Panc1 (cell line): ENCODE data around the gene ENPP6. TPM values are rescaled to one million over a fixed set of nuclear protein-coding genes. Genes with fewer than 3 reads are reported as not detected.
"Not testable (repeated sequence)": the region's sequence is repeated elsewhere in the genome, so short reads cannot be mapped to it uniquely, and the experiment has no call there.

ENCODE experiments used
- ATAC-seq: fragments of 200-7000 bp; cut with Tn5 transposase; 2 replicates; pipeline ENCODE4 v1.9.1; 2020; ENCODE audit warnings: mild to moderate bottlenecking, moderate library complexity
- BruUV-seq: library from RNA; stranded (reverse); fragments of 400-500 nt; replicated peaks from 2 replicates; lab custom pipeline; 2021; lab: Mats Ljungman, UMichigan
- CTCF ChIA-PET: fragments of 300-600 bp; sonication (Branson Sonifier 250); formaldehyde crosslinking; loops from one replicate; lab custom pipeline; 2022; ENCODE audit warnings: antibody characterized with exemption; lab: Charles Lee
- POLR2A ChIA-PET: fragments of 300-600 bp; sonication (Branson Sonifier 250); formaldehyde crosslinking; loops from one replicate; lab custom pipeline; 2022; ENCODE audit warnings: antibody characterized with exemption; lab: Charles Lee
- DNase-seq: peaks from one replicate; pipeline ENCODE4 v3.0.0-alpha.2; 2010; ENCODE audit warnings: low read depth, low spot score
- H3K27ac ChIP-seq: 2 replicates; pipeline ENCODE4 v1.5.1; 2011; ENCODE audit warnings: mild to moderate bottlenecking, low read length, inconsistent platforms
- H3K27me3 ChIP-seq: fragments of 200-500 bp; sonication (Bioruptor generic); 2 replicates; pipeline ENCODE4 v1.6.0; 2014; ENCODE audit warnings: low read length, inconsistent platforms; ENCODE audit not compliant: control insufficient read depth, insufficient read depth
- H3K36me3 ChIP-seq: fragments of 200-500 bp; sonication (Bioruptor generic); 2 replicates; pipeline ENCODE4 v1.5.1; 2014; ENCODE audit warnings: inconsistent platforms, mild to moderate bottlenecking, low read length, moderate library complexity; ENCODE audit not compliant: control insufficient read depth, insufficient read depth
- H3K4me1 ChIP-seq: 2 replicates; pipeline ENCODE4 v1.5.1; 2011; ENCODE audit warnings: inconsistent platforms, mild to moderate bottlenecking, low read length, moderate library complexity; ENCODE audit not compliant: control insufficient read depth, insufficient read depth
- H3K4me3 ChIP-seq, 2 experiments: 2 replicates each; pipeline ENCODE4 v1.5.1; 2011 to 2012; ENCODE audit warnings: low read depth in 2 of 2, low read length in 2 of 2, mild to moderate bottlenecking in 2 of 2, inconsistent platforms in 1 of 2, moderate library complexity in 1 of 2
- H3K9me3 ChIP-seq: fragments of 200-500 bp; sonication (Bioruptor generic); 2 replicates; pipeline ENCODE4 v1.5.1; 2014; ENCODE audit warnings: low read depth, mild to moderate bottlenecking, inconsistent platforms, low read length, moderate library complexity; ENCODE audit not compliant: control insufficient read depth, insufficient read depth
- CTCF ChIP-seq: fragments of 450-650 bp; IDR thresholded peaks from 2 replicates; pipeline ENCODE4 v1.5.1; 2017; ENCODE audit warnings: mild to moderate bottlenecking
- POLR2AphosphoS5 ChIP-seq: IDR thresholded peaks from 2 replicates; pipeline ENCODE4 v1.6.1; 2012; ENCODE audit warnings: mild to moderate bottlenecking, low read depth, low read length, moderate library complexity
- SIN3A ChIP-seq: IDR thresholded peaks from 2 replicates; pipeline ENCODE4 v1.6.1; 2012; ENCODE audit warnings: low read depth, mild to moderate bottlenecking, low read length, moderate library complexity, borderline replicate concordance; ENCODE audit not compliant: insufficient read depth
- TCF7L2 ChIP-seq: IDR thresholded peaks from 2 replicates; pipeline ENCODE4 v1.6.1; 2011; ENCODE audit warnings: mild to moderate bottlenecking, low read depth, low read length, inconsistent platforms
- in situ Hi-C: cut with HindIII; loops from 2 replicates; pipeline ENCODE4 v1.10.0; 2016; ENCODE audit warnings: low sequenced_read_pairs, low pct_unique_long_range_greater_than_20kb
- intact Hi-C: fragments of 100-400 bp; cut with micrococcal nuclease; formaldehyde crosslinking; loops from one replicate; pipeline ENCODE4 v1.10.0; 2022; ENCODE audit not compliant: unreplicated experiment
- total RNA-seq: library from RNA; stranded (reverse); gene quantifications from one replicate; pipeline ENCODE4 v1.2.1, GENCODE V29; 2021; ENCODE audit not compliant: unreplicated experiment
- TF ChIP-seq, protein P1 (sequence below), 2 experiments: IDR thresholded peaks; 2 replicates each; pipeline ENCODE4 v1.6.1; 2011 to 2012; ENCODE audit warnings: low read depth in 2 of 2, control low read depth in 1 of 2, low read length in 1 of 2, mild to moderate bottlenecking in 1 of 2, moderate library complexity in 1 of 2; ENCODE audit not compliant: insufficient read depth in 1 of 2

The ENPP6 gene
- total RNA-seq, 1 experiment from 2014 or later: not detected

GRCh38 chr4:184053434-184053833 is 164.2 kb downstream of the ENPP6 start:
- H3K4me1 ChIP-seq: no peaks in the 10 kb centered on the region
- H3K27ac ChIP-seq: no peak overlapping the region
- H3K36me3 ChIP-seq: no peaks in the 10 kb centered on the region
- H3K27me3 ChIP-seq: no peaks in the 10 kb centered on the region
- H3K9me3 ChIP-seq: no peaks in the 10 kb centered on the region
- BruUV-seq: no TSS peak
- ATAC-seq: no peak
- H3K4me3 ChIP-seq: no peak overlapping the region
- CTCF ChIA-PET: no interaction called here
- in situ Hi-C loops: no loop called here
- POLR2A ChIA-PET: no interaction called here
- TF ChIP-seq, protein P1, sequence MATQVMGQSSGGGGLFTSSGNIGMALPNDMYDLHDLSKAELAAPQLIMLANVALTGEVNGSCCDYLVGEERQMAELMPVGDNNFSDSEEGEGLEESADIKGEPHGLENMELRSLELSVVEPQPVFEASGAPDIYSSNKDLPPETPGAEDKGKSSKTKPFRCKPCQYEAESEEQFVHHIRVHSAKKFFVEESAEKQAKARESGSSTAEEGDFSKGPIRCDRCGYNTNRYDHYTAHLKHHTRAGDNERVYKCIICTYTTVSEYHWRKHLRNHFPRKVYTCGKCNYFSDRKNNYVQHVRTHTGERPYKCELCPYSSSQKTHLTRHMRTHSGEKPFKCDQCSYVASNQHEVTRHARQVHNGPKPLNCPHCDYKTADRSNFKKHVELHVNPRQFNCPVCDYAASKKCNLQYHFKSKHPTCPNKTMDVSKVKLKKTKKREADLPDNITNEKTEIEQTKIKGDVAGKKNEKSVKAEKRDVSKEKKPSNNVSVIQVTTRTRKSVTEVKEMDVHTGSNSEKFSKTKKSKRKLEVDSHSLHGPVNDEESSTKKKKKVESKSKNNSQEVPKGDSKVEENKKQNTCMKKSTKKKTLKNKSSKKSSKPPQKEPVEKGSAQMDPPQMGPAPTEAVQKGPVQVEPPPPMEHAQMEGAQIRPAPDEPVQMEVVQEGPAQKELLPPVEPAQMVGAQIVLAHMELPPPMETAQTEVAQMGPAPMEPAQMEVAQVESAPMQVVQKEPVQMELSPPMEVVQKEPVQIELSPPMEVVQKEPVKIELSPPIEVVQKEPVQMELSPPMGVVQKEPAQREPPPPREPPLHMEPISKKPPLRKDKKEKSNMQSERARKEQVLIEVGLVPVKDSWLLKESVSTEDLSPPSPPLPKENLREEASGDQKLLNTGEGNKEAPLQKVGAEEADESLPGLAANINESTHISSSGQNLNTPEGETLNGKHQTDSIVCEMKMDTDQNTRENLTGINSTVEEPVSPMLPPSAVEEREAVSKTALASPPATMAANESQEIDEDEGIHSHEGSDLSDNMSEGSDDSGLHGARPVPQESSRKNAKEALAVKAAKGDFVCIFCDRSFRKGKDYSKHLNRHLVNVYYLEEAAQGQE (IDR thresholded peaks at IDR 0.05; ENCODE audit: insufficient read depth in 1 of 2, low read depth in 2 of 2, low read length in 1 of 2): no peak
- no peak for TF ChIP-seq POLR2AphosphoS5
- no peak for TF ChIP-seq TCF7L2
- no peak for TF ChIP-seq CTCF
- TF ChIP-seq SIN3A: no peak
- DNase-seq: no peak
- intact Hi-C loops: no loop called here

- in situ Hi-C loops (no loop called here), intact Hi-C loops (no loop called here)
- H3K27me3 ChIP-seq: no peaks in the 10 kb centered on the region
- CTCF ChIA-PET: no interaction called here
- no peak for TF ChIP-seq POLR2AphosphoS5
- H3K27ac ChIP-seq: no peak overlapping the region
- no TSS peak for BruUV-seq
- no peaks in the 10 kb centered on the region for H3K36me3 ChIP-seq
- DNase-seq: no peak
- no peaks in the 10 kb centered on the region for H3K9me3 ChIP-seq
- no peaks in the 10 kb centered on the region for H3K4me1 ChIP-seq
- ATAC-seq: no peak
- H3K4me3 ChIP-seq: no peak overlapping the region
- POLR2A ChIA-PET: no interaction called here
Observed at GRCh38 chr4:184052616-184053015, 165.1 kb downstream of the ENPP6 start.

DNA sequence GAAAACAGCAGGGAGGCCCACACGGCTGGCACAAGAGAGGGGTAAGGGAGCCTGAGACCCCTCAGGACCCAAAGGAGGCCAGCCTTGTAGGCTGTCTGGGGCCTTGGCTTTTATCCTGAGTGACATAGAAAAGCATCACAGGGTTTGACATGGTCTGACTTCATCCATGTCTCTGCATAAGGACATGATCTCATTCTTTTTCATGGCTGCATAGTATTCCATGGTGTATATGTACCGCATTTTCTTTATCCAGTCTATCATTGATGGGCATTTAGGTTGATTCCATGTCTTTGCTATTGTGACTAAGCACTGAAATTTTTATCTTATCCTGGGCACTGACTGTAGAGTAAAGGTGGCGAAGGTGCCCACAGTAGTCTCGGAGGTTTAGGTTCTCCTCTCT is 166.4 kb downstream of the ENPP6 start:
- ATAC-seq, H3K4me1 ChIP-seq, POLR2A ChIA-PET, intact Hi-C loops, H3K36me3 ChIP-seq, DNase-seq, H3K27ac ChIP-seq, CTCF ChIA-PET, H3K27me3 ChIP-seq, in situ Hi-C loops, H3K9me3 ChIP-seq, H3K4me3 ChIP-seq, BruUV-seq: not testable (repeated sequence)
